ENCODE measurements around the gene ALDH6A1.

DNA sequence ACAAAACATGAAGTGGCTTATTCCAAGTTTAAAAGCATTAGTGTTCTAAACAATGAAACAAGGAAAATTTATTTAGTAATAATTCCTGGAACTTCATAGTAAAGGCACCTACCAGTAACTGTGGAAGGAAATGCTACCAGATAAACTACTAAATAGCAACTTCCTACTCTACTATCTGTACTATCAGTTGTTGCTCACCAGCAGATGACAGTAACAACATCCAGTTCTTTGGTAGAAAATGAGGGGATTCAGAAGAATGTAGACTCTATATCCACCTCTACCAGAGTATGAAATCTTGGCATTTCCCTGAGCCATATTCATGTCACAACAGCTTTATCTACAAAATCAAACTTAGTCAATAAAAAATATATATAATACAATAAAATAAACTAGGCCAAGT is 68.3 kb downstream of the ALDH6A1 start:
- TF ChIP-seq, protein P1, sequence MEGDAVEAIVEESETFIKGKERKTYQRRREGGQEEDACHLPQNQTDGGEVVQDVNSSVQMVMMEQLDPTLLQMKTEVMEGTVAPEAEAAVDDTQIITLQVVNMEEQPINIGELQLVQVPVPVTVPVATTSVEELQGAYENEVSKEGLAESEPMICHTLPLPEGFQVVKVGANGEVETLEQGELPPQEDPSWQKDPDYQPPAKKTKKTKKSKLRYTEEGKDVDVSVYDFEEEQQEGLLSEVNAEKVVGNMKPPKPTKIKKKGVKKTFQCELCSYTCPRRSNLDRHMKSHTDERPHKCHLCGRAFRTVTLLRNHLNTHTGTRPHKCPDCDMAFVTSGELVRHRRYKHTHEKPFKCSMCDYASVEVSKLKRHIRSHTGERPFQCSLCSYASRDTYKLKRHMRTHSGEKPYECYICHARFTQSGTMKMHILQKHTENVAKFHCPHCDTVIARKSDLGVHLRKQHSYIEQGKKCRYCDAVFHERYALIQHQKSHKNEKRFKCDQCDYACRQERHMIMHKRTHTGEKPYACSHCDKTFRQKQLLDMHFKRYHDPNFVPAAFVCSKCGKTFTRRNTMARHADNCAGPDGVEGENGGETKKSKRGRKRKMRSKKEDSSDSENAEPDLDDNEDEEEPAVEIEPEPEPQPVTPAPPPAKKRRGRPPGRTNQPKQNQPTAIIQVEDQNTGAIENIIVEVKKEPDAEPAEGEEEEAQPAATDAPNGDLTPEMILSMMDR (IDR thresholded peaks at IDR 0.05; ENCODE audit: insufficient read depth, low read length, poor library complexity, severe bottlenecking): no peak
- TF ChIP-seq EZH2phosphoT487 (conservative IDR thresholded peaks at IDR 0.05; ENCODE audit: low read length): no peak
